ENCODE data around the gene BEST4. TPM values are rescaled to one million over a fixed set of nuclear protein-coding genes. Genes with fewer than 3 reads are reported as not detected.

Gene BEST4
- total and polyA plus RNA-seq, 2 of the 8 experiments (the other 6 are each of a cell fraction or from before 2014, with no cell fraction given) = 0.76 to 1.4 TPM

- ChIA-PET CTCF (ENCODE audit: partially characterized antibody) (interaction anchor here (0.7 to 5.4 kb wide), 16 partner anchors 10 to 101 kb away, joined by 3 to 37 read pairs (median 6); partner anchors contain the start of genes PLK3 and RNU5D-1), POLR2A (ENCODE audit: partially characterized antibody) (interaction anchor here (0.8 to 19.2 kb wide), 17 partner anchors 9 to 712 kb away, joined by 3 to 547 read pairs (median 8); partner anchors contain the start of genes BEST4, PLK3, PTCH2 and RPS8)
- peak overlapping the region; percentile 90; the same call in 1 of the 2 replicates for H2BK15ac ChIP-seq (ENCODE audit: low read length)
- no peak overlapping the region for H4K5ac ChIP-seq (ENCODE audit: insufficient read length, low read depth, low read length)
- no peak overlapping the region for H3K14ac ChIP-seq (ENCODE audit: insufficient read length)
- no peak overlapping the region for H3K4me3 ChIP-seq (ENCODE audit: extremely low read depth in 1 of 4, insufficient read depth in 2 of 4, low read depth in 3 of 4, low read length in 4 of 4)
- no peaks in the 10 kb centered on the region for H3K79me1 ChIP-seq (ENCODE audit: low read depth, low read length)
- peak overlapping the region; percentile 92 for H2BK20ac ChIP-seq (ENCODE audit: low read length)
- H3K56ac ChIP-seq (replicated peaks; ENCODE audit: insufficient read length, low read depth, low read length) = no peak overlapping the region
- FAIRE-seq = no peak
- peaks cover 0 to 9% (median under 1%) of the 10 kb centered on the region in 4 experiments; a peak in 4 of 8 replicates for H3K36me3 ChIP-seq (ENCODE audit: control insufficient read depth in 2 of 4, insufficient read depth in 4 of 4, low read length in 3 of 4)
- 95% methylated on average over 6 of the region's 6 CpGs; no CpG with 5 or more reads in 1 of the 2 experiments for WGBS, 2 experiments (ENCODE audit: extremely low coverage in 1 of 2, insufficient coverage in 1 of 2, insufficient read length in 1 of 2, insufficient replicate concordance in 2 of 2, low coverage in 1 of 2, low lambda C conversion rate in 2 of 2, missing lambda C conversion rate in 1 of 2)
- H3K9ac ChIP-seq (replicated peaks in 1 of 4; ENCODE audit: extremely low read depth in 1 of 4, low read depth in 3 of 4, low read length in 3 of 4) = 0 out of 7 replicates have a peak overlapping the region, but pooled peaks of 1 of the 4 experiments have one; percentile 6
- no peak overlapping the region for H2BK120ac ChIP-seq (replicated peaks; ENCODE audit: low read depth, low read length)
- H4K91ac ChIP-seq (replicated peaks; ENCODE audit: insufficient read length, low read length) = peak overlapping the region; percentile 94
- peak overlapping the region; percentile 96; the same call in 1 of the 2 replicates for H2AK5ac ChIP-seq (ENCODE audit: low read depth, low read length)
- peak overlapping the region; percentile 58; the same call in 1 of the 2 replicates for H3K27ac ChIP-seq (ENCODE audit: low read depth, low read length)
- no peak overlapping the region for H3K23ac ChIP-seq (ENCODE audit: insufficient read length)
- TF ChIP-seq SIN3A (conservative IDR thresholded peaks at IDR 0.05 in 1 of 2, IDR thresholded peaks at IDR 0.05 in 1 of 2; ENCODE audit: low read depth in 1 of 2, low read length in 2 of 2) = no peak
- TF ChIP-seq NANOG (IDR thresholded peaks at IDR 0.05; ENCODE audit: insufficient read depth, low read depth, low read length, poor library complexity, severe bottlenecking) = no peak
- TF ChIP-seq EZH2 (IDR thresholded peaks at IDR 0.05; ENCODE audit: low read depth, low read length, severe bottlenecking) = no peak
- H2AFZ ChIP-seq (ENCODE audit: low read length) = no peak overlapping the region
- H3K4me1 ChIP-seq (replicated peaks in 1 of 4; ENCODE audit: control insufficient read depth in 3 of 4, insufficient read depth in 4 of 4, low read length in 3 of 4) = peaks cover 10 to 44% (median 34%) of the 10 kb centered on the region in 4 experiments
- H2BK12ac ChIP-seq (ENCODE audit: low read depth, low read length) = peak overlapping the region; percentile 99
- peak overlapping the region; percentile 88 for H3K18ac ChIP-seq (ENCODE audit: extremely low read depth, low read length)
- H3K9me3 ChIP-seq (ENCODE audit: insufficient read depth in 2 of 2, low read depth in 1 of 2, low read length in 1 of 2) = no peaks in the 10 kb centered on the region
- peak overlapping the region; percentile 88 for H2BK5ac ChIP-seq (ENCODE audit: low read depth, low read length)
- H4K20me1 ChIP-seq (replicated peaks in 1 of 2; ENCODE audit: control insufficient read depth in 1 of 2, insufficient read depth in 2 of 2, low read length in 2 of 2) = no peaks in the 10 kb centered on the region
- no peak overlapping the region for H3K4ac ChIP-seq (replicated peaks; ENCODE audit: insufficient read length, low read depth, low read length)
- H3K79me2 ChIP-seq (ENCODE audit: control insufficient read depth in 1 of 2, insufficient read depth in 2 of 2, low read length in 2 of 2) = no peaks in the 10 kb centered on the region
- H4K8ac ChIP-seq (ENCODE audit: extremely low read depth, insufficient read depth, low read length) = no peak overlapping the region
- H3K23me2 ChIP-seq (ENCODE audit: low read depth, low read length) = peaks cover 6% of the 10 kb centered on the region; the same call in 1 of the 2 replicates
- no peak for DNase-seq (ENCODE audit: low read depth in 1 of 2, low spot score in 2 of 2)
- peak overlapping the region; percentile 56 to 58; a peak in 3 of 4 replicates for H3K4me2 ChIP-seq (ENCODE audit: insufficient read depth in 1 of 2, low read depth in 2 of 2, low read length in 2 of 2)
- H3K27me3 ChIP-seq (replicated peaks in 1 of 4; ENCODE audit: control insufficient read depth in 3 of 4, extremely low read depth in 1 of 4, insufficient read depth in 3 of 4, low read length in 3 of 4) = peaks cover 0 to 8% (median 1%) of the 10 kb centered on the region in 4 experiments; a peak in 4 of 7 replicates
Observed at GRCh38 chr1:44808938-44809917, 21.3 kb upstream of the BEST4 start.
